CD4-positive, alpha-beta T cell (primary cell): ENCODE data around the gene SPIRE2. TPM values are rescaled to one million over a fixed set of nuclear protein-coding genes. Genes with fewer than 3 reads are reported as not detected.

Experiments
- ATAC-seq: fragments of 200-7000 bp; cut with Tn5 transposase; one replicate; pipeline ENCODE4 v1.10.0; 2022; ENCODE audit warnings: mild to moderate bottlenecking; ENCODE audit not compliant: poor library complexity
- CTCF ChIA-PET: fragments of 350-600 bp; sonication (Branson Sonifier 250); formaldehyde crosslinking; loops from one replicate; lab custom pipeline; 2021; ENCODE audit warnings: antibody characterized with exemption, inconsistent platforms; lab: Charles Lee
- POLR2A ChIA-PET: fragments of 350-600 bp; sonication (Branson Sonifier 250); formaldehyde crosslinking; loops from one replicate; lab custom pipeline; 2021; ENCODE audit warnings: antibody characterized with exemption, inconsistent platforms; lab: Charles Lee
- DNase-seq, 14 experiments: peaks; one replicate each; pipeline ENCODE4 v3.0.0-alpha.2; 2013 to 2020; ENCODE audit warnings: mixed read lengths in 2 of 14
- H3K27ac ChIP-seq, 2 donors: one replicate each; pipeline versions ENCODE4 v1.5.1 to v1.7.0; 2013; ENCODE audit warnings: low read length in 2 of 2, low read depth in 1 of 2, mild to moderate bottlenecking in 1 of 2
- H3K27me3 ChIP-seq, 2 experiments: 1 replicate in 1 of 2; 2 replicates in 1 of 2; pipeline versions ENCODE4 v1.6.1 to v1.7.0; 2013; ENCODE audit warnings: low read length in 2 of 2, control low read depth in 1 of 2, mild to moderate bottlenecking in 1 of 2, moderate library complexity in 1 of 2; ENCODE audit not compliant: insufficient read depth in 2 of 2, control insufficient read depth in 1 of 2
- H3K36me3 ChIP-seq: one replicate; pipeline ENCODE4 v1.6.1; 2013; ENCODE audit warnings: low read length, control low read depth; ENCODE audit not compliant: insufficient read depth
- H3K4me1 ChIP-seq: one replicate; pipeline ENCODE4 v1.6.1; 2013; ENCODE audit warnings: low read length, control low read depth; ENCODE audit not compliant: insufficient read depth
- H3K4me3 ChIP-seq: one replicate; pipeline ENCODE4 v1.5.1; 2013; ENCODE audit warnings: mild to moderate bottlenecking, low read length, moderate library complexity
- H3K9me3 ChIP-seq, 2 experiments: 1 replicate in 1 of 2; 2 replicates in 1 of 2; pipeline versions ENCODE4 v1.6.1 to v1.7.0; 2013; ENCODE audit warnings: low read length in 2 of 2, mild to moderate bottlenecking in 2 of 2, control low read depth in 1 of 2, moderate library complexity in 1 of 2; ENCODE audit not compliant: control insufficient read depth in 1 of 2, insufficient read depth in 1 of 2
- H3K27ac Mint-ChIP-seq: one replicate; pipeline ENCODE4 v1.8.0; 2020; ENCODE audit warnings: mixed read lengths
- H3K27me3 Mint-ChIP-seq: one replicate; pipeline ENCODE4 v1.8.0; 2021; ENCODE audit warnings: mixed read lengths
- H3K36me3 Mint-ChIP-seq: one replicate; pipeline ENCODE4 v1.8.0; 2021; ENCODE audit warnings: low read depth, mixed read lengths
- H3K4me1 Mint-ChIP-seq: one replicate; pipeline ENCODE4 v1.8.0; 2021; ENCODE audit warnings: low read depth, mixed read lengths
- H3K4me3 Mint-ChIP-seq: one replicate; pipeline ENCODE4 v1.8.0; 2020; ENCODE audit warnings: mild to moderate bottlenecking, mixed read lengths
- H3K9me3 Mint-ChIP-seq: one replicate; pipeline ENCODE4 v1.8.0; 2020; ENCODE audit warnings: mixed read lengths
- CTCF ChIP-seq: fragments of 200-600 bp; IDR thresholded peaks from one replicate; pipeline ENCODE4 v1.8.0; 2022; ENCODE audit warnings: antibody characterized with exemption, mild to moderate bottlenecking
- intact Hi-C, 2 experiments: fragments of 100-400 bp; cut with DNase I in 1 of 2; cut with micrococcal nuclease in 1 of 2; formaldehyde crosslinking; loops; one replicate each; pipeline versions ENCODE4 v1.15.1 to v1.9.0; 2023 to 2025; cut with DNase I, micrococcal nuclease
- total RNA-seq, 174 experiments: library from RNA in 2 of 174; stranded (reverse) in 2 of 174; gene quantifications; one replicate each; pipeline ENCODE4 v1.2.3 and lab custom pipeline; 2021 to 2026

The SPIRE2 gene
- total RNA-seq, 2 experiments from 2014 or later: 1.1 TPM

- ChIA-PET CTCF (interaction anchor here (1.1 to 1.8 kb wide), 2 partner anchors 123 to 129 kb away, joined by 4 to 5 read pairs; no protein-coding TSS in a partner anchor), POLR2A (interaction anchor here (1.0 to 1.8 kb wide), 3 partner anchors 8 to 44 kb away, joined by 3 to 4 read pairs (median 3); partner anchors contain the start of gene TCF25)
- ATAC-seq: no peak
- Histone ChIP-seq H3K36me3 (no peaks in the 10 kb centered on the region), H3K27ac (no peak overlapping the region), H3K9me3 (peaks cover 0 to 13% of the 10 kb centered on the region in 2 experiments), H3K4me1 (peaks cover 12% of the 10 kb centered on the region), H3K27me3 (peaks cover 17 to 25% of the 10 kb centered on the region in 2 experiments), H3K4me3 (no peak overlapping the region)
- Mint-ChIP-seq H3K4me1 (peaks cover 4% of the 10 kb centered on the region), H3K27me3 (peaks cover 29% of the 10 kb centered on the region), H3K4me3 (peak overlapping the region; percentile 27), H3K9me3 (no peaks in the 10 kb centered on the region), H3K36me3 (no peaks in the 10 kb centered on the region), H3K27ac (no peak overlapping the region)
- DNase-seq: no peak
- TF ChIP-seq CTCF: no peak
- intact Hi-C loops: loop anchor here in 1 of 2 experiments (5.0 kb wide), 1 partner anchor 98 kb away; no protein-coding TSS in a partner anchor
Measured at GRCh38 chr16:89828870-89829629, 775 bp downstream of the SPIRE2 start.

GRCh38 chr16:89829630-89830437 lies 1.6 kb downstream of the SPIRE2 start:
- no peaks in the 10 kb centered on the region for H3K9me3 Mint-ChIP-seq
- Histone ChIP-seq H3K4me1 (peaks cover 12% of the 10 kb centered on the region), H3K9me3 (peaks cover 0 to 15% of the 10 kb centered on the region in 2 experiments), H3K27me3 (peaks cover 17 to 25% of the 10 kb centered on the region in 2 experiments), H3K27ac (no peak overlapping the region), H3K36me3 (no peaks in the 10 kb centered on the region), H3K4me3 (no peak overlapping the region)
- DNase-seq (no peak), ATAC-seq (no peak)
- CTCF ChIA-PET: interaction anchor here (1.8 kb wide), 1 partner anchor 130 kb away, joined by 5 read pairs; no protein-coding TSS in a partner anchor
- H3K4me1 Mint-ChIP-seq: peaks cover 4% of the 10 kb centered on the region
- TF ChIP-seq CTCF: no peak
- no peak overlapping the region for H3K4me3 Mint-ChIP-seq
- H3K27me3 Mint-ChIP-seq: peaks cover 29% of the 10 kb centered on the region
- H3K36me3 Mint-ChIP-seq: no peaks in the 10 kb centered on the region
- POLR2A ChIA-PET: interaction anchor here (1.8 kb wide), 1 partner anchor 12 kb away, joined by 4 read pairs; no protein-coding TSS in a partner anchor
- H3K27ac Mint-ChIP-seq: no peak overlapping the region
- intact Hi-C loops: loop anchor here in 1 of 2 experiments (5.0 kb wide), 1 partner anchor 97 kb away; no protein-coding TSS in a partner anchor

- ATAC-seq: no peak
Measured at GRCh38 chr16:89831810-89832328, 3.6 kb downstream of the SPIRE2 start.

More at GRCh38 chr16:89831810-89832328, 3.6 kb downstream of the SPIRE2 start:
- intact Hi-C loops: no loop called here
- peak in 1 of 14 experiments; percentile 5 for DNase-seq
- H3K4me3 ChIP-seq: no peak overlapping the region
- Mint-ChIP-seq H3K4me3 (no peak overlapping the region), H3K36me3 (no peaks in the 10 kb centered on the region), H3K27ac (no peak overlapping the region), H3K4me1 (peaks cover 4% of the 10 kb centered on the region), H3K27me3 (peaks cover 29% of the 10 kb centered on the region), H3K9me3 (no peaks in the 10 kb centered on the region)
- POLR2A ChIA-PET: no interaction called here
- peaks cover 12% of the 10 kb centered on the region for H3K4me1 ChIP-seq
- no peaks in the 10 kb centered on the region for H3K36me3 ChIP-seq
- no peak for TF ChIP-seq CTCF
- H3K9me3 ChIP-seq: peaks cover 0 to 25% of the 10 kb centered on the region in 2 experiments
- CTCF ChIA-PET: no interaction called here
- H3K27me3 ChIP-seq: peaks cover 17 to 25% of the 10 kb centered on the region in 2 experiments
- no peak overlapping the region for H3K27ac ChIP-seq
